Superior temporal gyrus (tissue), 1 donor: ENCODE data around the gene CD52.

ENCODE experiments used
- DNase-seq: peaks from one replicate; pipeline ENCODE4 v3.0.0-alpha.2; 2016; ENCODE audit errors: extremely low spot score

CD52 gene

DNA sequence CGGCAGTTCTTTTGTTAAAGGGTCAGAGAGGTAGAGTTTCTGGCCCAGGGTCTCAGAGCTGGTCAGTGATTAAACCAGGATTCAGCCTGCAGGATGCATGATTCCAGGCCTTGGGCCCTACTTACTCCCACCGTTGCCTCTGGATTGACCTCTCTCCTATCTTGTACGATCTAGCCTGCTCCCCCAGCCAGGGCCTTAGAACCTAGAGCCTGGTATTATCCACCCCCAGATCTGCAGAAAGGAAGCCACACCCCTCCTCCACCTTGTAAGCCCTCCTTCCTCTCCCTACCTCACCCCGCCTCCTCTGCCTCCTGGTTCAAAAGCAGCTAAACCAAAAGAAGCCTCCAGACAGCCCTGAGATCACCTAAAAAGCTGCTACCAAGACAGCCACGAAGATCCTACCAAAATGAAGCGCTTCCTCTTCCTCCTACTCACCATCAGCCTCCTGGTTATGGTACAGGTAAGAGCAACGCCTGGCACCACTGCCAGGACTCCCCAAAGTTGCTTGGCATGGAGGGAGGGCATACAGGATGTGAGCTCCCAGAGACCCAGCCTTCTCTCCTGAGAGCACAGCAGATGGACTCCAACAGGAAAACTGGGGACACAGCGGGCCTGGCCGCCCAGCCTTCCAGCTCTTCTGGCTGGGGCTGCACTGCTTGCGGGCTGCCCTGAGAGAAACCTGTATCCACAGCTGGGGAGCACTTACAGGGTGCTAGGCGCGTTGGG is at the start of gene CD52:
CD52 (plus strand) TSS at position 347 of the 726 bp plus-strand sequence; CDS start at position 407, 60 bp downstream.
- no peak for DNase-seq

DNA sequence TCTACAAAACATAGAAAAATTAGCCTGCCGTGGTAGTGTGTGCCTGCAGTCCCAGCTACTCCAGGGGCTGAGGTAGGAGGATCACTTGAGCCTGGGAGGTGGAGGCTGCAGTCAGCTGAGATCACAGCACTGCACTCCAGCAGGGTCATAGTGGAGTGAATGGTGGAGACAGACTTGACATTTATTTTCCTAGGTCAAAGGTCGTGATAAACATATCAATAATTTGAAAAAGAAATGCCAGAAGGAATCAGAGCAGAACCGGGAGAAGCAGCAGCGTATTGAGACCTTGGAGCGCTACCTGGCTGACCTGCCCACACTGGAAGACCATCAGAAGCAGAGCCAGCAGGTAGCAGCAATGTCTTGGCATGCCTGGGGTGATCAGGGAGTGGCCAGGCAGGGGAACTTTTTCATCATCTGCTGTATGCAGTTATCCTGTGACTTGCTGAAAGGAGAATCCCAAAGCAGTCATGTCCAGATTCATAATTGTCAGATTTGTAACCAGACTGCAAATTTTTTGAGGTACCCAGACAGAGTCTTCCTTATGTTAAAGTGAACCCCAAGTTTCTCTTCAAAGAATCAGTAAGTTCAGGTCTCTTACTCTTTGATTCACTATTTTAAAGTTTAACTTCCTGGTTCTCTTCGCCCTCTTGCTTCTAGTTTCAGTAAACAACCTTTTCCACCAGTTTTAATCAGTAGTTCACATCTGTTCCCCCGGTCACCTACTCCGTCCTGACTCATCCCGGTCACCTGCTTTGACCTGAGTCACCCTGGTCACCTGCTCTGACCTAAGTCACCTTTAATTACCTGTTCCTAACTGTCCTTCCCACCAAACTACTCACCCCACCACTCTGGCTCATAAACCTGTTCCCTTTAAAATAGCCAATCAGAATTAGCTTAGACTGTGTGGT is 49.2 kb upstream of the CD52 start:
- no peak for DNase-seq

DNA sequence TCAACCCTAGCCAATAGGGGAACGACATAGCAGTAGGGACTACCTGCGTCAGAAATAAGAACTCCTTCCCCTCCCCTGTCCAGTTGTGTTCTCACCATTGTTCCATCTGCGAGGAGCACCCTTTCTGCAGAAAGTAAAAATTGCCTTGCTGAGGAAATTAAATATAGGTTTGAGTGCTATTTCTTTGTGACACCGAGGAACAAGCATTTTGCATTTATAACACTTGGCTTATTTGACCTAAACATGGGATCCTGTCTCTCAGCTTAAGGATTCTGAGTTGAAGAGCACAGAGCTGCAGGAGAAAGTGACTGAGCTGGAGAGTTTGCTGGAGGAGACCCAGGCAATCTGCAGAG is 48.6 kb upstream of the CD52 start:
- DNase-seq: no peak

DNA sequence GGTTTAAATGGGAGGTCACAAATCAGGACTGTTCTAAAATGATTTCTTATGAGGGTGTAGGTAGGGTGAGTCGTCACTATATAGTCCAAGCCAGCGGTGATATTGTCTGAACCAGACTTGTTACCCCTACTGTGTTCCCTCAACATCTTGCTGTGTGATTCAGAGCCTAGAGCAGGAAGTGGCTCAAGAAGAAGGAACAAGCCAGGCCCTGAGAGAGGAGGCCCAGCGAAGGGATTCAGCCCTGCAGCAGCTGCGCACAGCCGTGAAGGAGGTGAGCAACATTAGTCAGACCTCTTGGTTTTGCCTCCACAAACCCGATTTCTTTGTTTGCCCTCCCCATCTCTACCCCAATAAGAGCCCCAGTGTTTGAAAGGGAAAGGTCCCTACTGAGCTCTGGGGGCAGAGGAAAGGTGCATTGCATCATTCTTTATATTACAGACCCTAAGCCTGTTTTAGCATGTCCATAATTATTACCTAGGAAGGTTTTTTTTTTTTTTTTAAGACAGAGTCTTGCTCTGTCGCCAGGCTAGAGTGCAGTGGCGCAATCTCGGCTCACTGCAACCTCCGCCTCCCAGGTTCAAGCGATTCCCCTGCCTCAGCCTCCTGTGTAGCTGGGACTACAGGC is 42.8 kb upstream of the CD52 start:
- DNase-seq: no peak

- peak; percentile 94 for DNase-seq
Observed at GRCh38 chr1:26275580-26276431, 42.0 kb upstream of the CD52 start.

DNA sequence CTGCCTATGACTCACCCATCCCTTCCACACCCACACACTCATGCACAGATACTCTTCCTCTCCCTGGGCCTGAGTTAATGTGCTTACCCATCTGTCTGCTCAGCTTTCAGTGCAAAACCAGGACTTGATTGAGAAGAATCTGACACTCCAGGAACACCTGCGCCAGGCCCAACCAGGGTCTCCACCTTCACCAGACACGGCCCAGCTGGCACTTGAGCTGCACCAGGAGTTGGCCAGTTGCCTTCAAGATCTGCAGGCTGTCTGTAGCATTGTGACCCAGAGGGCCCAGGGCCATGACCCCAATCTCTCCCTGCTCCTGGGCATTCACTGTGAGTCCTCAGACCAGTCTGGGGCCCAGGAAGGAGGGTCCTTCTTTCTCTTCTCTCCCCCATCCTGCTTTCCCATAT is 41.3 kb upstream of the CD52 start:
- no peak for DNase-seq

DNA sequence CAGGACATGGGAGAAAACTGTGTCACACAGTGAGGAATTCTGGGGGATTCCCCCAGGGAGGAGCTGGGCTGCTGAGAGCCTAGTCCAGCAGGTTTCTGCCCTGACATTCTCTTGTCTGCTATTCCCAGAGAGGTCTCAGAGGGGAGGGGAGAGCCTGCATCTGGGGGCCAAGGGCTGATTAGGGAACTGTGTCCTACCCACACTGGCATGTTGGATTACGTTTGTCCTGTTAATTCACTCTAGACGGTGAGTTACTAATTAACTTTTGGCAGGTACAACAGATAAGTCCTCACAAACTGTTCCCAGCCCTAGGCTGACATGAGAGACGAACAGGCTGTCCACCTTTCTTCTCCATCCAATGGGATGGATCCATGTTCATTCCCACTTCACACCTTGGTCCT is 40.5 kb upstream of the CD52 start:
- no peak for DNase-seq

DNA sequence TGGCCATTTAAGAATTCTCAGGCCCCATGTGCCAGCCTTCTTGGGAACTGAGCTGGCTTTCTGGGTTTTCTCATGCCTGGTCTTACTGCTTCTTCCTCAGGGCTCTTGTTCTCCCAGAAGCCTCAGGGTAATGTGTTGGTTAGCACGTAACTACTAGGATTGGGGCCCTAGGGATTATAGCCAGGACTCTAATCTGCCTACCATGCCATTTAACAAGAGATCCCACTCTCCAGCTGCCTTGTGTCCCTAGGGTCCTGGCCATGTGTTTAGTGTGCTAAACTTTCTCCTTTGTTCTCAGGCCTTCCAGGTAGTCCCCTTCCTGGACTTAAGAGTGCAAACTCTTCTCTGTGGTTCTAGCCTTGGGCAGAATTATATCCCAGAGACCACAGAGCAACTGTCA is 40.0 kb upstream of the CD52 start:
- DNase-seq: no peak

GRCh38 chr1:26278303-26278702 is 39.5 kb upstream of the CD52 start:
- no peak for DNase-seq

DNA sequence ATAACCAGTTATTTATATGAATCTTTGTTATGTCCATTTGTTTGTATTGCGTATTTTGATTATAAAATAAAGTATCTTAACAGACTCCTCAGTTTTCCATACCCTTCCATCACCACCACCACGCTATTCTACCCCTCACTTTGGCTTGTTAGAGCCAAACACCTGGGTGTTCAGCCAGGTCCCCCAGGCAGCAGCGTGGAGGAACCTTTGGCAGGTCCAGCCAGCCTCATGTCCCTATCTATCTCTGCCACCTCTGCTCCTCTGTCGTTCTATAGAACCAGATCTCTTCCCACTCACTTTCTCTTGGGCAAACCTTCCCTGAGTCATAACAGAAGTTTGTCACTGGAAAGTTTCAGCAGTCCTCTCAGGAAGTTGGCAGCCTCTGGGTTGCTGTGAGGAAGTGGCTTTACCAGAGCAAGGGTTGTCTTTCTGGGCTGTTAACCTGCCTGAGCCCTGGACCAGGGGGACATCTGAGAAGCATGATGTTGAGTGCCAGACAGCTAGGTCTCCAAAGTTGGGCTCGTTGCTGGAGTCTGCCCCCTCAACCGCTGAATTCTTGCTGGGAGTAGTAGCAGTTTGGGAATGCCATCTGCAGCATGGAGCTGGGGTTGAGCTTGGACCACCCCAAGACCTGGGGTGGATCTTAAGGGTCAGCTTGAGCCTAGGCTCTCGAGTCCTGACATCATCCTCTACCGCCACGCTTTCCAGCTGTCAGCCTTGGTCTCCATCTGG is 38.9 kb upstream of the CD52 start:
- DNase-seq: no peak

DNA sequence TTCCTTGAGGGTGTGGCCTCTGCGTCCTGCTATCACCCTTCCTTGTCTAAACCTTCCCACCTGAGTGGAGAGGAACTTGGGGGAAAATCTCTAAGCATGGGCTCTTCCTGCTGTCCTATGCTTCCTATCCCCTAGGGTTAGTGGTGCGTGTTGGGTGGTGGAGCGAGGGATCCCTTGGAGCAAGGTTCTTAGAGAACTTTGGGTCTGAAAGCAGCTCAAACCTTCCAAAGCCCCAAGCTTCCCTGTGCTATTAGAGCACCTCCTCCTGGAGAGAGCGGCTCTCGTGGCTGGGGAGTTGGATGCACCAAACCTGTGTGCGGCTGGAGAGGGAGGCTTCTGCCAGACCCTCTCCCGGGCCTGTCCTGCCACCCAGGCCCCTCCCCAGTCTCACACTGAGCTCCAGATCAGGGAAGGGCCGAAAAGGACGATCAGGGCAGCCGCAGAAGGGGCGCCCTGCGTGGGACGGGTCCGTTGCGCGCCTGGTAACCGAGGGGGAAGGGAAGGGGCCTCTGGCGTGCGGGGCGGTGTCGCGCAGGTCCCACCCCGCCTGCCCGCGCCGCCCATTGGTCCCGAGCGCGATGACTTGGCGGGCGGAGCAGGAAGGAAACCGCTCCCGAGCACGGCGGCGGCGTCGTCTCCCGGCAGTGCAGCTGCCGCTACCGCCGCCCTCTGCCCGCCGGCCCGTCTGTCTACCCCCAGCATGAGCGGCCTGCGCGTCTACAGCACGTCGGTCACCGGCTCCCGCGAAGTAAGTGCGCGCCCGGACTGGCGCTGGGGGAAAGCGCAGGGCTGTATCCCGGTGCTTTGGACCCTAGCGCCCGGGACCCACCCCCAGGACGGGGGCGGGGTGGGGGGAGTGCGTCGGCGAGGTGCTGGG is 38.1 kb upstream of the CD52 start, which contains the start of gene SH3BGRL3:
SH3BGRL3 (plus strand) TSS at position 631 of the 877 bp plus-strand sequence; CDS start at position 701, 70 bp downstream.
- DNase-seq: peak; percentile 82

DNA sequence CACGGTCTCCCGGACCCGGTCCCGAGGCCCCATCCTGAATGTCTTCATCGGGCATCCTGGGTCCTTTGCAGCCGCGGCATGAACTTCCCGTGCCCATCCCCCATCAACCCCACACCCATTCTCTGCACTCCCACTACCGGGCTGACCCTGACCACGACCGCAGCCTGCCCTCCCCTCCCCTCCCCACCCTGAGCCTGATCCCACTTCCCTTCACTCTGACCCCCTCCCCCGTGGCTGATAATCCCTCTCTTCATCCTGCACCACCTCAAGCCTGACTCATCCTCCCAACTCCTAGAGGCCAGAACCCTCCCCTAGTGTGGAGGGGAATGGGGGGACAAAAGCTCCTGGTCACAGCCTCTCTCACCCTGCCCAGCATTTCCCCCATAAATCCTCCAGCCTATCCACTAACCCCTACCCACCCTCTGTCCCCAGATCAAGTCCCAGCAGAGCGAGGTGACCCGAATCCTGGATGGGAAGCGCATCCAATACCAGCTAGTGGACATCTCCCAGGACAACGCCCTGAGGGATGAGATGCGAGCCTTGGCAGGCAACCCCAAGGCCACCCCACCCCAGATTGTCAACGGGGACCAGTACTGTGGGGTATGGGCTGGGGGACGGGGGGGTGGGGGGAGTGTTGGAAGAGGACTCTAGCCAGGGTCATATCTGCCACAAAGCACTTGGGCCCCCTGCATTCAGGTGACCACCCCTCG is 37.3 kb upstream of the CD52 start:
- no peak for DNase-seq

DNA sequence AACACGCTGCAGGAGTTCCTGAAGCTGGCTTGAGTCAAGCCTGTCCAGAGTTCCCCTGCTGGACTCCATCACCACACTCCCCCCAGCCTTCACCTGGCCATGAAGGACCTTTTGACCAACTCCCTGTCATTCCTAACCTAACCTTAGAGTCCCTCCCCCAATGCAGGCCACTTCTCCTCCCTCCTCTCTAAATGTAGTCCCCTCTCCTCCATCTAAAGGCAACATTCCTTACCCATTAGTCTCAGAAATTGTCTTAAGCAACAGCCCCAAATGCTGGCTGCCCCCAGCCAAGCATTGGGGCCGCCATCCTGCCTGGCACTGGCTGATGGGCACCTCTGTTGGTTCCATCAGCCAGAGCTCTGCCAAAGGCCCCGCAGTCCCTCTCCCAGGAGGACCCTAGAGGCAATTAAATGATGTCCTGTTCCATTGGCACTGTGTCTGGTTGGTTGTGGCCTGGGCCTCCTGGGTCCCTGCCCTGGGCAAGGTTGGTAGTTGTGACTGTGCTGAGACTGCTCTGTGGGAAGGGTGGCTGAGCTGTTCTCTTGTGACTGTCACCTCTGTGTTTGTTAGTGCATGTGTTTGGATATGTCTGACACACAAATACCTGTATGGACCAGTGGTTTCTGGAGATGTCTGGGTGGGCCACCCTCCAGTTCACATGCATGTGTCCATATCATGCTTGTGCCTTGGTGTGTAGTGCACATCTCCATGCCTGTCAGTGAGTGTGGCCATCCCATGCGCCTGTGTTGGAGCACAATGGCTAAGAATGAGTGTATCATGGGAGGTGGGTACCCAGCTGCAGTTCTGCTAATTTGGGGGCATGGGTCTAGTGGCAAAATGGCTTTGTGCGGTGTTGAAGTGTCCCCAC is 36.4 kb upstream of the CD52 start:
- no peak for DNase-seq

DNA sequence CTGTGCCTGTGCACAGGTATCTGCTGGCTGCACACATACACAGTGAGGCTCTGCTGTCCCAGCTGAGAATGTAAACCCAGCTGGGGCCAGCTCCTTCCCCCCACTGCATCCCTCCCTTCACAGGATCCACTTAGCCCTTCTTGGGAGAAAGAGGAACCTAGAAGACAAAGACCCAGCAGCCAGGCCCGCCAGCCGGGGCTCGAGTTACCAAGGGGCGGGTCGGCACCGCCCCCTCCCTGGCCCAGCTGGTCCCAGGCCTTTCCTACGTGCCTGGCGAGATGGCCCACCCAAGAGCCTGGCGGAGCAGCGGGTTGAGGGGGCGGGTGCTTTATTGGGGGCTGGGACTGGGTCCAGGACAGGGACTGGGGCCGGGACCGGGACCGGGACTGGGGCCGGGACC is 35.8 kb upstream of the CD52 start:
- no peak for DNase-seq

DNA sequence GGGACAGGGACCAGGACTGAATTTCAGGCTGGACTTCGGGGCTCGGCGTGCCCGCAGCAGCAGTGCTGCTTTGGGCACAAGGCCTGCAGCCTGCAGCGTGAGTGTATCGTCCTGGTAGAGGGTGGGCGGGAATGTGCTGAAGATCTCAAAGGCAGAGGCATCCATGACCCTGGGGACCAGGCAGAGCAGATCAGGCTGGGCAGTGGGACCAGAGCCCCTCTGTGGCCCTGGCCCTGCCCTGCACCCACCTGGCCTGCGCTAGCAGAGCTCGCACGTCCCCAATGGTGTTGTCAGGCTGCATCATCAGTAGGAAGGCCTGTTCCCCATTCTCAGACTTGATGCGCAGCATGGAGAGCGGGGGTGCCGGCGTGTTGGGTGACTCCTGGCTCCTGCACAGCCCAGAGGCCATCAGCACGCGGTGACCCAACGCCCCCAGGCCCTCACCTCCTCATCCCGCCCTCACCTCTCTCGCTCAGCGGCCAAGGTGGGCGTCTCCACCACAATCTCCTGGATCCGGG is 35.3 kb upstream of the CD52 start:
- no peak for DNase-seq

DNA sequence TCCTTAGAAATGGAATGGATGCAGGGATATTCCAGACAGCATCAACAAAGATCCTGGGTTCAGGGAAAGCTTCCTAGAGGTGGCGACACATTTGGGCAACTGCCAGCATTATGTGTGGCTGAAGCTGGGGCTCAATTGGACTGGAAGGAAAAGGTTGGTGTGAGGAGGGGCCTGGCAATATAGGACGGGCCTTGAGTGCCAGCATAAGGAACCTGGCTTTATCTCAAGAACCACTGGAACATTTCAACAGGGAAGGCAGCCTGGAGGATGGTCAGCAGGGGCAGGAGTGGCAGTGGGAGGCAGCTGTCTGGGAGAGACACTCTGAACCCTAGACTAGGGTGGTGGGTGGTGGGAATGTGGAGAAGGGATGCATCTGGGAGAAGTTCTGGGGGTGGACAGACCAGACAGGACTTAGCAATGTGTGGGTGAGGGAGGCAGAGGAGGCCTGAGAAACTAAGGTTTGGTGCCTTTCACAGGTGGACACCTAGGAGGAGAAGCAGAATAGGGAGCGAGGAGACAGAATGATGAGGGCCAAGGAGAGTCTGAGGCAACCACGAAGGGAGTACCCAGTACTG is 34.4 kb upstream of the CD52 start:
- DNase-seq: no peak

GRCh38 chr1:26283871-26284596 is 33.7 kb upstream of the CD52 start:
- DNase-seq: no peak
